ENCODE data around the gene NSD1. TPM values are rescaled to one million over a fixed set of nuclear protein-coding genes. Genes with fewer than 3 reads are reported as not detected.

The NSD1 gene
- total and polyA plus RNA-seq, 9 of the 15 experiments (the other 6 are each of a cell fraction or from before 2014, with no cell fraction given): 3.8 to 51.0 (median 24.7) TPM

DNA sequence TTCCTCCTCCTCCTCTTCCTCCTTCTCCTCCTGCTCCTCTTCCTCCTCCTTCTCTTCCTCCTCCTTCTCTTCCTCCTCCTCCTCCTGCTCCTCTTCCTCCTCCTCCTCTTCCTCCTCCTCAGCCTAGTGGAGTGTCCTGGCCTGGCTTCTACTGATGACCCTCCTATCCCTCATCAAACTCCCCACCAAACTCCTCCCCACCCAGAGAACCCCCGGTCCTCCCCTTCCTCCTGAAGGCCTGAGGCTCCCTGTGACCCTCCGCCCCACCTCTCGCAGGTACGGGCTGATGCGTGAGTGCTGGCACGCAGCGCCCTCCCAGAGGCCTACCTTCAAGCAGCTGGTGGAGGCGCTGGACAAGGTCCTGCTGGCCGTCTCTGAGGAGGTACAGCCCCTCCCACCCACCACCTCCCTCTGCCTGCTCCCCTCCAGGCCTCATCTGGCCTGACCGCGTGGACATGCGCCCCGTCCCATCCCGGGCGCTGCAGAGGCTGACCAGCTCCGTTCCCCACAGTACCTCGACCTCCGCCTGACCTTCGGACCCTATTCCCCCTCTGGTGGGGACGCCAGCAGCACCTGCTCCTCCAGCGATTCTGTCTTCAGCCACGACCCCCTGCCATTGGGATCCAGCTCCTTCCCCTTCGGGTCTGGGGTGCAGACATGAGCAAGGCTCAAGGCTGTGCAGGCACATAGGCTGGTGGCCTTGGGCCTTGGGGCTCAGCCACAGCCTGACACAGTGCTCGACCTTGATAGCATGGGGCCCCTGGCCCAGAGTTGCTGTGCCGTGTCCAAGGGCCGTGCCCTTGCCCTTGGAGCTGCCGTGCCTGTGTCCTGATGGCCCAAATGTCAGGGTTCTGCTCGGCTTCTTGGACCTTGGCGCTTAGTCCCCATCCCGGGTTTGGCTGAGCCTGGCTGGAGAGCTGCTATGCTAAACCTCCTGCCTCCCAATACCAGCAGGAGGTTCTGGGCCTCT lies 36.3 kb upstream of the NSD1 start (continued):
- TF ChIP-seq, protein P1, sequence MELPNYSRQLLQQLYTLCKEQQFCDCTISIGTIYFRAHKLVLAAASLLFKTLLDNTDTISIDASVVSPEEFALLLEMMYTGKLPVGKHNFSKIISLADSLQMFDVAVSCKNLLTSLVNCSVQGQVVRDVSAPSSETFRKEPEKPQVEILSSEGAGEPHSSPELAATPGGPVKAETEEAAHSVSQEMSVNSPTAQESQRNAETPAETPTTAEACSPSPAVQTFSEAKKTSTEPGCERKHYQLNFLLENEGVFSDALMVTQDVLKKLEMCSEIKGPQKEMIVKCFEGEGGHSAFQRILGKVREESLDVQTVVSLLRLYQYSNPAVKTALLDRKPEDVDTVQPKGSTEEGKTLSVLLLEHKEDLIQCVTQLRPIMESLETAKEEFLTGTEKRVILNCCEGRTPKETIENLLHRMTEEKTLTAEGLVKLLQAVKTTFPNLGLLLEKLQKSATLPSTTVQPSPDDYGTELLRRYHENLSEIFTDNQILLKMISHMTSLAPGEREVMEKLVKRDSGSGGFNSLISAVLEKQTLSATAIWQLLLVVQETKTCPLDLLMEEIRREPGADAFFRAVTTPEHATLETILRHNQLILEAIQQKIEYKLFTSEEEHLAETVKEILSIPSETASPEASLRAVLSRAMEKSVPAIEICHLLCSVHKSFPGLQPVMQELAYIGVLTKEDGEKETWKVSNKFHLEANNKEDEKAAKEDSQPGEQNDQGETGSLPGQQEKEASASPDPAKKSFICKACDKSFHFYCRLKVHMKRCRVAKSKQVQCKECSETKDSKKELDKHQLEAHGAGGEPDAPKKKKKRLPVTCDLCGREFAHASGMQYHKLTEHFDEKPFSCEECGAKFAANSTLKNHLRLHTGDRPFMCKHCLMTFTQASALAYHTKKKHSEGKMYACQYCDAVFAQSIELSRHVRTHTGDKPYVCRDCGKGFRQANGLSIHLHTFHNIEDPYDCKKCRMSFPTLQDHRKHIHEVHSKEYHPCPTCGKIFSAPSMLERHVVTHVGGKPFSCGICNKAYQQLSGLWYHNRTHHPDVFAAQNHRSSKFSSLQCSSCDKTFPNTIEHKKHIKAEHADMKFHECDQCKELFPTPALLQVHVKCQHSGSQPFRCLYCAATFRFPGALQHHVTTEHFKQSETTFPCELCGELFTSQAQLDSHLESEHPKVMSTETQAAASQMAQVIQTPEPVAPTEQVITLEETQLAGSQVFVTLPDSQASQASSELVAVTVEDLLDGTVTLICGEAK (IDR thresholded peaks at IDR 0.05): no peak
- TF ChIP-seq, protein P1 (CRISPR knock-in tag; IDR thresholded peaks at IDR 0.05): no peak
- TF ChIP-seq ZNF311 (CRISPR knock-in tag; IDR thresholded peaks at IDR 0.05) (no peak), U2AF1 (optimal IDR thresholded peaks at IDR 0.05; ENCODE audit: low read depth, low read length) (no peak)

Measured in K562 (cell line).